H1 (cell line): ENCODE measurements around the gene BRIP1. TPM values are rescaled to one million over a fixed set of nuclear protein-coding genes. Genes with fewer than 3 reads are reported as not detected.

Source experiments
- CTCF ChIA-PET: fragments of 300-600 bp; sonication (Branson Sonifier 250); formaldehyde crosslinking; loops from one replicate; lab custom pipeline; 2021; ENCODE audit not compliant: partially characterized antibody; lab: Charles Lee
- POLR2A ChIA-PET: fragments of 300-600 bp; sonication (Branson Sonifier 250); formaldehyde crosslinking; loops from one replicate; lab custom pipeline; 2021; ENCODE audit warnings: inconsistent platforms; ENCODE audit not compliant: partially characterized antibody; lab: Charles Lee
- DNase-seq, 2 experiments: peaks; one replicate each; pipeline versions ENCODE4 v3.0.0 to v3.0.0-alpha.2; 2010 to 2022; ENCODE audit warnings: low spot score in 2 of 2, low read depth in 1 of 2, mixed read lengths in 1 of 2
- FAIRE-seq: peaks from 2 replicates; lab custom pipeline; 2011; peaks lifted over from hg19 to GRCh38; lab: Jason Lieb, UNC
- H2AFZ ChIP-seq: 2 replicates; pipeline ENCODE4 v1.8.1; 2012; ENCODE audit warnings: low read length, inconsistent platforms
- H2AK5ac ChIP-seq: 2 replicates; pipeline ENCODE4 v1.6.1; 2013; ENCODE audit warnings: low read depth, low read length
- H2BK120ac ChIP-seq: replicated peaks from 2 replicates; pipeline ENCODE3; 2013; ENCODE audit warnings: low read depth, low read length, inconsistent platforms
- H2BK12ac ChIP-seq: 2 replicates; pipeline ENCODE4 v1.6.1; 2013; ENCODE audit warnings: low read depth, low read length
- H2BK15ac ChIP-seq: 2 replicates; pipeline ENCODE4 v1.6.1; 2013; ENCODE audit warnings: low read length
- H2BK20ac ChIP-seq: 2 replicates; pipeline ENCODE4 v1.6.1; 2013; ENCODE audit warnings: low read length
- H2BK5ac ChIP-seq: 2 replicates; pipeline ENCODE4 v1.6.1; 2013; ENCODE audit warnings: low read depth, low read length
- H3K14ac ChIP-seq: 2 replicates; pipeline ENCODE4 v1.6.1; 2013; ENCODE audit warnings: inconsistent platforms; ENCODE audit not compliant: insufficient read length
- H3K18ac ChIP-seq: 2 replicates; pipeline ENCODE4 v1.6.1; 2013; ENCODE audit warnings: low read length; ENCODE audit errors: extremely low read depth
- H3K23ac ChIP-seq: 2 replicates; pipeline ENCODE4 v1.6.1; 2013; ENCODE audit warnings: inconsistent platforms; ENCODE audit not compliant: insufficient read length
- H3K23me2 ChIP-seq: 2 replicates; pipeline ENCODE4 v1.6.1; 2013; ENCODE audit warnings: low read depth, low read length
- H3K27ac ChIP-seq: 2 replicates; pipeline ENCODE4 v1.6.1; 2011; ENCODE audit warnings: low read depth, low read length, inconsistent platforms
- H3K27me3 ChIP-seq, 4 experiments: replicated peaks in 1 of 4; 1 replicate in 1 of 4; 2 replicates in 3 of 4; pipeline versions ENCODE4 v1.6.1 to v1.8.1; 2011 to 2013; ENCODE audit warnings: low read length in 3 of 4, mild to moderate bottlenecking in 3 of 4, inconsistent platforms in 2 of 4, mixed read lengths in 2 of 4, moderate library complexity in 1 of 4; ENCODE audit not compliant: control insufficient read depth in 3 of 4, insufficient read depth in 3 of 4; ENCODE audit errors: extremely low read depth in 1 of 4
- H3K36me3 ChIP-seq, 4 experiments: 2 replicates each; pipeline versions ENCODE4 v1.6.1 to v1.8.1; 2011 to 2013; ENCODE audit warnings: mild to moderate bottlenecking in 4 of 4, low read length in 3 of 4, moderate library complexity in 2 of 4, control low read depth in 1 of 4, inconsistent platforms in 1 of 4; ENCODE audit not compliant: insufficient read depth in 4 of 4, control insufficient read depth in 2 of 4
- H3K4ac ChIP-seq: replicated peaks from 2 replicates; pipeline ENCODE3; 2013; ENCODE audit warnings: low read length, low read depth, mixed read lengths, inconsistent platforms; ENCODE audit not compliant: insufficient read length
- H3K4me1 ChIP-seq, 4 experiments: replicated peaks in 1 of 4; 1 replicate in 1 of 4; 2 replicates in 3 of 4; pipeline versions ENCODE4 v1.6.1 to v1.8.1; 2011 to 2013; ENCODE audit warnings: low read length in 3 of 4, inconsistent platforms in 2 of 4, mixed read lengths in 1 of 4; ENCODE audit not compliant: insufficient read depth in 4 of 4, control insufficient read depth in 3 of 4
- H3K4me2 ChIP-seq, 2 experiments: 2 replicates each; pipeline versions ENCODE4 v1.6.1 to v1.8.1; 2011 to 2013; ENCODE audit warnings: low read depth in 2 of 2, low read length in 2 of 2, control low read depth in 1 of 2, inconsistent platforms in 1 of 2, mild to moderate bottlenecking in 1 of 2; ENCODE audit not compliant: insufficient read depth in 1 of 2
- H3K4me3 ChIP-seq, 4 experiments: fragments of 200-600, 300-600 bp in 1 of 4; sonication (generic), shearing (Covaris generic), sonication (Bioruptor Twin) in 1 of 4; 2 replicates each; pipeline versions ENCODE4 v1.5.1 to v1.8.1; 2011 to 2016; ENCODE audit warnings: low read length in 4 of 4, low read depth in 3 of 4, control low read depth in 2 of 4, inconsistent platforms in 2 of 4, mild to moderate bottlenecking in 2 of 4, mixed read lengths in 1 of 4, moderate library complexity in 1 of 4; ENCODE audit not compliant: insufficient read depth in 2 of 4; ENCODE audit errors: extremely low read depth in 1 of 4
- H3K56ac ChIP-seq: replicated peaks from 2 replicates; pipeline ENCODE3; 2013; ENCODE audit warnings: low read depth, mild to moderate bottlenecking, mixed read lengths, low read length, inconsistent platforms; ENCODE audit not compliant: insufficient read length
- H3K79me1 ChIP-seq: 2 replicates; pipeline ENCODE4 v1.6.1; 2013; ENCODE audit warnings: low read depth, low read length, control low read depth
- H3K79me2 ChIP-seq, 2 experiments: 2 replicates each; pipeline versions ENCODE4 v1.6.1 to v1.8.1; 2012 to 2013; ENCODE audit warnings: low read length in 2 of 2, mild to moderate bottlenecking in 2 of 2, inconsistent platforms in 1 of 2; ENCODE audit not compliant: insufficient read depth in 2 of 2, control insufficient read depth in 1 of 2
- H3K9ac ChIP-seq, 4 experiments: replicated peaks in 1 of 4; 1 replicate in 1 of 4; 2 replicates in 3 of 4; pipeline versions ENCODE4 v1.6.1 to v1.8.1; 2011 to 2013; ENCODE audit warnings: low read depth in 3 of 4, low read length in 3 of 4, control low read depth in 2 of 4, mild to moderate bottlenecking in 2 of 4, moderate library complexity in 2 of 4, inconsistent platforms in 1 of 4; ENCODE audit errors: extremely low read depth in 1 of 4
- H3K9me3 ChIP-seq, 2 experiments: 2 replicates each; pipeline versions ENCODE4 v1.6.1 to v1.8.1; 2012 to 2013; ENCODE audit warnings: mild to moderate bottlenecking in 2 of 2, moderate library complexity in 2 of 2, control low read depth in 1 of 2, inconsistent platforms in 1 of 2, low read depth in 1 of 2, low read length in 1 of 2, mixed read lengths in 1 of 2; ENCODE audit not compliant: insufficient read depth in 2 of 2
- H4K20me1 ChIP-seq, 2 experiments: replicated peaks in 1 of 2; 2 replicates each; pipeline versions ENCODE3 to v1.8.1; 2011 to 2013; ENCODE audit warnings: inconsistent platforms in 2 of 2, low read length in 2 of 2, mild to moderate bottlenecking in 1 of 2; ENCODE audit not compliant: insufficient read depth in 2 of 2, control insufficient read depth in 1 of 2
- H4K5ac ChIP-seq: 2 replicates; pipeline ENCODE4 v1.6.1; 2013; ENCODE audit warnings: low read length, low read depth, mixed read lengths, inconsistent platforms; ENCODE audit not compliant: insufficient read length
- H4K8ac ChIP-seq: 2 replicates; pipeline ENCODE4 v1.8.0; 2013; ENCODE audit warnings: mild to moderate bottlenecking, moderate library complexity, low read length, inconsistent platforms; ENCODE audit not compliant: insufficient read depth; ENCODE audit errors: extremely low read depth
- H4K91ac ChIP-seq: replicated peaks from 2 replicates; pipeline ENCODE3; 2013; ENCODE audit warnings: low read length, mixed read lengths, inconsistent platforms; ENCODE audit not compliant: insufficient read length
- ASH2L ChIP-seq: fragments of 200-600, 300-600 bp; sonication (generic); IDR thresholded peaks from one replicate; pipeline ENCODE4 v1.7.1; 2017; ENCODE audit warnings: low read length
- CEBPB ChIP-seq: IDR thresholded peaks from 2 replicates; pipeline ENCODE4 v1.6.1; 2012; ENCODE audit warnings: low read depth, low read length
- CTCF ChIP-seq, 3 experiments: IDR thresholded peaks; 1 replicate in 2 of 3; 2 replicates in 1 of 3; pipeline versions ENCODE4 v1.5.1 to v1.6.1; 2011; ENCODE audit warnings: low read length in 3 of 3, mild to moderate bottlenecking in 3 of 3, inconsistent platforms in 2 of 3, low read depth in 1 of 3, moderate library complexity in 1 of 3; ENCODE audit not compliant: insufficient read depth in 1 of 3; ENCODE audit errors: control extremely low read depth in 1 of 3
- HDAC6 ChIP-seq: IDR thresholded peaks from one replicate; pipeline ENCODE4 v1.7.1; 2012; ENCODE audit warnings: low read depth, mild to moderate bottlenecking, inconsistent platforms, low read length, moderate library complexity
- NRF1 ChIP-seq: IDR thresholded peaks from 2 replicates; pipeline ENCODE4 v1.6.1; 2011; ENCODE audit warnings: mild to moderate bottlenecking, low read depth, low read length, improper control_type of control experiment
- PHF8 ChIP-seq: fragments of 200-600 bp; sonication (generic); conservative IDR thresholded peaks from 2 replicates; pipeline ENCODE4 v1.7.1; 2012; ENCODE audit warnings: low read depth, mild to moderate bottlenecking, inconsistent platforms, low read length, moderate library complexity
- POU5F1 ChIP-seq: IDR thresholded peaks from 2 replicates; pipeline ENCODE4 v1.6.1; 2011; ENCODE audit warnings: low read depth, mild to moderate bottlenecking, low read length, moderate library complexity
- RNF2 ChIP-seq: fragments of 200-900, 300-1000 bp; sonication (generic); IDR thresholded peaks from 2 replicates; pipeline ENCODE4 v1.7.1; 2016; ENCODE audit warnings: borderline replicate concordance, low read depth, mild to moderate bottlenecking, antibody characterized with exemption, low read length; ENCODE audit not compliant: poor library complexity, severe bottlenecking; ENCODE audit errors: missing control alignments
- SUZ12 ChIP-seq: fragments of 200-600 bp; sonication (generic); IDR thresholded peaks from 2 replicates; pipeline ENCODE4 v1.6.1; 2012; ENCODE audit warnings: mild to moderate bottlenecking, inconsistent platforms, low read length, moderate library complexity, mixed read lengths
- TAF1 ChIP-seq: IDR thresholded peaks from 2 replicates; pipeline ENCODE4 v1.6.1; 2011; ENCODE audit warnings: mild to moderate bottlenecking, low read depth, low read length
- TBP ChIP-seq: IDR thresholded peaks from 2 replicates; pipeline ENCODE4 v1.6.1; 2011; ENCODE audit warnings: low read depth, low read length, improper control_type of control experiment
- TEAD4 ChIP-seq: IDR thresholded peaks from 2 replicates; pipeline ENCODE4 v1.6.1; 2012; ENCODE audit warnings: low read depth, low read length, inconsistent platforms, mixed read lengths
- ZNF274 ChIP-seq: IDR thresholded peaks from 2 replicates; pipeline ENCODE4 v1.7.0; 2012; ENCODE audit warnings: low read length, borderline replicate concordance; ENCODE audit errors: extremely low read depth
- WGBS, 2 experiments: shearing (Covaris generic) in 1 of 2; methylation state at CpG; one replicate each; pipeline versions ENCODE4 v1.1.6 to v1.1.7; 2013 to 2015; ENCODE audit warnings: low lambda C conversion rate in 2 of 2, mixed read lengths in 2 of 2, inconsistent platforms in 1 of 2, low coverage in 1 of 2, missing lambda C conversion rate in 1 of 2; ENCODE audit not compliant: insufficient replicate concordance in 2 of 2, insufficient coverage in 1 of 2, insufficient read length in 1 of 2; ENCODE audit errors: extremely low coverage in 1 of 2, missing lambda C conversion rate in 1 of 2; 5-methylcytosine and 5-hydroxymethylcytosine counted together
- polyA plus RNA-seq, 7 experiments: library from polyadenylated mRNA; depleted of rRNA in 3 of 7; stranded (reverse) in 5 of 7; unstranded in 2 of 7; fragments of >200 nt in 5 of 7; fragments of 200-250 nt in 2 of 7; gene quantifications; 1 replicate in 5 of 7; 2 replicates in 1 of 7; 4 replicates in 1 of 7; pipeline versions ENCODE4 v1.2.1 to v1.2.3, GENCODE V29; 2011 to 2013; ENCODE audit warnings: missing spikeins in 2 of 7, mixed read lengths in 2 of 7
- total RNA-seq: library from RNA; stranded (reverse); fragmentation: NEBNext Ultra II Directional; extraction: Animal tissue kit (Norgen Biotek cat#: 25700); gene quantifications from 2 replicates; pipeline ENCODE4 v1.2.1, GENCODE V29; 2021

The BRIP1 gene
- total and polyA plus RNA-seq, 2 of the 8 experiments (the other 6 are each of a cell fraction or from before 2014, with no cell fraction given), result 5.8 to 19.2 TPM

- H3K9ac ChIP-seq, result no peak overlapping the region
- no peak overlapping the region for H2BK120ac ChIP-seq
- FAIRE-seq, result no peak
- no peak overlapping the region for H3K4me2 ChIP-seq
- no peaks in the 10 kb centered on the region for H3K79me1 ChIP-seq
- H3K18ac ChIP-seq, result no peak overlapping the region
- ChIA-PET POLR2A (no interaction called here), CTCF (no interaction called here)
- no peak overlapping the region for H2BK12ac ChIP-seq
- H3K56ac ChIP-seq, result no peak overlapping the region
- H3K4me3 ChIP-seq, result no peak overlapping the region
- H3K27me3 ChIP-seq, result no peaks in the 10 kb centered on the region
- H2BK5ac ChIP-seq, result no peak overlapping the region
- H3K23ac ChIP-seq, result no peak overlapping the region
- no peak overlapping the region for H4K5ac ChIP-seq
- no peak overlapping the region for H3K4ac ChIP-seq
- no peaks in the 10 kb centered on the region for H3K23me2 ChIP-seq
- no peak overlapping the region for H3K27ac ChIP-seq
- H4K8ac ChIP-seq, result no peak overlapping the region
- no peak for DNase-seq
- no peak overlapping the region for H2AK5ac ChIP-seq
- no peaks in the 10 kb centered on the region for H3K4me1 ChIP-seq
- H4K91ac ChIP-seq, result no peak overlapping the region
- H2BK15ac ChIP-seq, result no peak overlapping the region
- H3K14ac ChIP-seq, result no peak overlapping the region
- H4K20me1 ChIP-seq, result no peaks in the 10 kb centered on the region
- no peaks in the 10 kb centered on the region for H3K79me2 ChIP-seq
- H2BK20ac ChIP-seq, result no peak overlapping the region
- no peaks in the 10 kb centered on the region for H3K9me3 ChIP-seq
- H2AFZ ChIP-seq, result no peak overlapping the region
- 93 to 100% methylated on average over 1 to 8 of the region's 8 CpGs for WGBS, 2 experiments
- H3K36me3 ChIP-seq, result peaks cover 0 to 15% (median 2%) of the 10 kb centered on the region in 4 experiments; a peak in 3 of 8 replicates
- TF ChIP-seq SUZ12 (no peak), CEBPB (no peak), CTCF (IDR thresholded peaks at IDR 0.05; ENCODE audit: control extremely low read depth in 1 of 3, insufficient read depth in 1 of 3, low read depth in 1 of 3, low read length in 3 of 3) (no peak), POU5F1 (no peak), PHF8 (no peak), TBP (no peak), ASH2L (no peak), RNF2 (no peak), ZNF274 (no peak), TAF1 (no peak), HDAC6 (no peak), NRF1 (no peak), TEAD4 (no peak)
Observed at GRCh38 chr17:61808442-61808841, 54.9 kb downstream of the BRIP1 start.
